Breast epithelium (tissue), 4 donors: ENCODE results near the gene GPR83. TPM values are rescaled to one million over a fixed set of nuclear protein-coding genes. Genes with fewer than 3 reads are reported as not detected.

Experiments used
- DNase-seq, 2 donors: peaks; one replicate each; pipeline ENCODE4 v3.0.0-alpha.2; 2019; ENCODE audit warnings: low spot score in 2 of 2
- H3K27ac ChIP-seq, 2 donors: fragments of 200-600 bp; sonication (generic) in 1 of 2; one replicate each; pipeline ENCODE4 v1.5.1; 2016 to 2019; ENCODE audit warnings: mild to moderate bottlenecking in 1 of 2
- H3K27me3 ChIP-seq, 2 donors: fragments of 200-600 bp; sonication (generic) in 1 of 2; one replicate each; pipeline versions ENCODE4 v1.5.1 to v1.6.0; 2017 to 2019; ENCODE audit warnings: control low read depth in 1 of 2, mild to moderate bottlenecking in 1 of 2
- H3K36me3 ChIP-seq: fragments of 200-600 bp; one replicate; pipeline ENCODE4 v1.5.1; 2019
- H3K4me1 ChIP-seq, 2 donors: fragments of 200-600 bp; sonication (generic); one replicate each; pipeline ENCODE4 v1.5.1; 2016 to 2019; ENCODE audit warnings: control low read depth in 1 of 2
- H3K4me3 ChIP-seq, 3 donors: fragments of 200-600 bp; sonication (generic); 1 replicate in 2 of 3; 2 replicates in 1 of 3; pipeline ENCODE4 v1.5.1; 2016 to 2019; ENCODE audit warnings: mild to moderate bottlenecking in 3 of 3, moderate library complexity in 2 of 3
- H3K9me3 ChIP-seq, 2 donors: fragments of 200-600 bp; sonication (generic) in 1 of 2; one replicate each; pipeline ENCODE4 v1.5.1; 2016 to 2019; ENCODE audit warnings: control low read depth in 1 of 2
- POLR2A ChIP-seq: fragments of 450-650 bp; IDR thresholded peaks from one replicate; pipeline ENCODE4 v1.6.1; 2016; ENCODE audit warnings: antibody characterized with exemption, mild to moderate bottlenecking, moderate library complexity
- POLR2AphosphoS5 ChIP-seq, 3 donors: sonication (generic); formaldehyde crosslinking; IDR thresholded peaks; one replicate each; pipeline ENCODE4 v1.6.1; 2017; ENCODE audit warnings: antibody characterized with exemption in 3 of 3
- intact Hi-C: fragments of 100-400 bp; cut with DNase I; formaldehyde crosslinking; loops from one replicate; pipeline ENCODE4 v1.15.1; 2023; ENCODE audit warnings: low total_unique reads
- total RNA-seq, 3 donors: library from RNA; depleted of rRNA; stranded (reverse); fragments of >200 nt; gene quantifications; one replicate each; pipeline ENCODE4 v1.1.0, GENCODE V29; 2016
- TF ChIP-seq, protein P1 (sequence below), 3 donors: fragments of 450-650 bp; IDR thresholded peaks; one replicate each; pipeline ENCODE4 v1.5.1; 2016 to 2017; ENCODE audit warnings: antibody characterized with exemption in 3 of 3, mild to moderate bottlenecking in 3 of 3, moderate library complexity in 3 of 3

GPR83 gene
- total RNA-seq, 3 donors from 2014 or later = 0.15 to 3.3 TPM; not detected in 1

DNA sequence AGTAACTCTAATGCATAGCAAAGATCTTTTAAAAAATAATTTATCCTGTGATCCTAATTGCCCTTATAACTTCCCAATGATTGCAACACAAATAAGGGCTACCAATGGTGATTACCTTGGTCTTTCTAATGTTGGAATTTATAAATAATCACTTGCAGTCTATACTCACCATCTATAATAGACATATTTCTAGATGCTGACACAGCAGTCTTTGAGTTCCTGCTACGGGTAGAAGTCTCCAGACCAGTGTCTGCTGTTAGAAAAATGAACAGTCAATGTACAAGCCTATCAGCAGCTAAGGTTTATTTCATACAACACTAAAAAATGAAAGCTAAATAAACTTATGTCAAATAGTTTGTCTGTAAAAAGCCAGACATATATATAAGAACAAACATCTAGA lies 44.4 kb upstream of the GPR83 start:
- no peaks in the 10 kb centered on the region for H3K36me3 ChIP-seq
- TF ChIP-seq, protein P1, sequence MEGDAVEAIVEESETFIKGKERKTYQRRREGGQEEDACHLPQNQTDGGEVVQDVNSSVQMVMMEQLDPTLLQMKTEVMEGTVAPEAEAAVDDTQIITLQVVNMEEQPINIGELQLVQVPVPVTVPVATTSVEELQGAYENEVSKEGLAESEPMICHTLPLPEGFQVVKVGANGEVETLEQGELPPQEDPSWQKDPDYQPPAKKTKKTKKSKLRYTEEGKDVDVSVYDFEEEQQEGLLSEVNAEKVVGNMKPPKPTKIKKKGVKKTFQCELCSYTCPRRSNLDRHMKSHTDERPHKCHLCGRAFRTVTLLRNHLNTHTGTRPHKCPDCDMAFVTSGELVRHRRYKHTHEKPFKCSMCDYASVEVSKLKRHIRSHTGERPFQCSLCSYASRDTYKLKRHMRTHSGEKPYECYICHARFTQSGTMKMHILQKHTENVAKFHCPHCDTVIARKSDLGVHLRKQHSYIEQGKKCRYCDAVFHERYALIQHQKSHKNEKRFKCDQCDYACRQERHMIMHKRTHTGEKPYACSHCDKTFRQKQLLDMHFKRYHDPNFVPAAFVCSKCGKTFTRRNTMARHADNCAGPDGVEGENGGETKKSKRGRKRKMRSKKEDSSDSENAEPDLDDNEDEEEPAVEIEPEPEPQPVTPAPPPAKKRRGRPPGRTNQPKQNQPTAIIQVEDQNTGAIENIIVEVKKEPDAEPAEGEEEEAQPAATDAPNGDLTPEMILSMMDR (IDR thresholded peaks at IDR 0.05) = no peak
- TF ChIP-seq POLR2AphosphoS5 (IDR thresholded peaks at IDR 0.05) (no peak), POLR2A (no peak)
- no peaks in the 10 kb centered on the region for H3K4me1 ChIP-seq
- no peaks in the 10 kb centered on the region for H3K27me3 ChIP-seq
- intact Hi-C loops = no loop called here
- no peak overlapping the region for H3K4me3 ChIP-seq
- no peaks in the 10 kb centered on the region for H3K9me3 ChIP-seq
- H3K27ac ChIP-seq = no peak overlapping the region
- DNase-seq = no peak

DNA sequence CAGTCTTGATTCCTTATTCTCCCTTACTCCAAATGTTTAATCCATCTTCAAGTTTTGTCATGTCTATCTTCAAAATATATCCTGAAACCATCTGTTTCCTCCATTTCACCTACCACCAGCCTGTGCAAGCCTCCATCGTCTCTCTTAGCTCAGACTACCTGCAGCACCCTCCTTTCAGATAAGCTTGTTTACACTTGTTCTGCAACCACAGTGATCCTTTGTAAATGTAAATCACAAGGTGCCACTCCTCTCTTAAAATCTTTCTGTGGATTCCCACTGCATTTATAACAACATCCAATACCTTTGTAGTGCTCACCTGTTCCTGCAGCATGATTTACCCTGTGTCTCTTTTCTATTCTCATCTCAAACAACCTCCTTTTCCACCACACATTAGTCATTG lies 31.8 kb upstream of the GPR83 start:
- Histone ChIP-seq H3K4me1 (no peaks in the 10 kb centered on the region), H3K4me3 (no peak overlapping the region), H3K36me3 (peaks cover 17% of the 10 kb centered on the region), H3K27ac (no peak overlapping the region), H3K9me3 (peaks cover 0 to 9% of the 10 kb centered on the region in 2 donors), H3K27me3 (no peaks in the 10 kb centered on the region)
- no peak for DNase-seq
- TF ChIP-seq POLR2AphosphoS5 (IDR thresholded peaks at IDR 0.05) (no peak), POLR2A (no peak)
- TF ChIP-seq, protein P1 (IDR thresholded peaks at IDR 0.05) = no peak
- intact Hi-C loops = no loop called here

DNA sequence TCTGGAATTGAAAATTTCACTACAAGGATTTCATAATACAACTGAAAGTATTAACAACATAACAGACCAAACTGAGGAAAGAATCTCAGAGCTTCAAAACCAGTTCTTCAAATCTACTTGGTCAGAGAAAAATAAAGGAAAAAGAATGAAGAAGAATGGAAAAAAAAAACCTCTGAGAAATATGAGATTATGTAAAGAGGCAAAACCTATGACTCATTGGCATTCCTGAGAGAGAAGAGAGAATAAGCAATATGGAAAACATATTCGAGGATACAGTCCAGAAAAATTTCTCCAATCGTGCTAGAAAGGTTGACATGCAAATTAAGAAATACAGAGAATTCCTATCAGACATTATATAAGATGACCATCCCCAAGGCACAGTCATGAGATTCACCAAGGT lies 23.4 kb upstream of the GPR83 start:
- peaks cover 13% of the 10 kb centered on the region for H3K36me3 ChIP-seq
- no peak for DNase-seq
- TF ChIP-seq POLR2A = no peak
- TF ChIP-seq, protein P1 (IDR thresholded peaks at IDR 0.05) = no peak
- no peak for TF ChIP-seq POLR2AphosphoS5 (IDR thresholded peaks at IDR 0.05)

DNA sequence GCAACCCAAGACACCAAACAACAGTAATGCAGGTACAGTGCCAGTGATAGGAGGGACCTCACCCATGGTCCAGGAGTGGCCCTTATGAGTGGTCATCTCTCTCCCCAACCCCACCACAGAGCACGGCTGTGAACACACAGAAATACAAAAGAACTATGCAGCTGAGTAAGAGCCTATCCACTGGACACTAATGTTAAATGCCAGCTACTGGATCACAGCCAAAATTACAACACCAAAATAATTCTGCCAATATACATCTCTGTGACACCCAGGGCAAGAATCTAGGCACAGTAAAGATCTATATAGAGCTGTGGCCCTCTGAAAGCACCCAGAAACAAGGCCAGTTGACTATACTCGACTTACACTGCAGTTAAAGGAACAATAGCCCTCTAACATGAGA lies 22.8 kb upstream of the GPR83 start:
- intact Hi-C loops = no loop called here

More for the DNA sequence above, 23.4 kb upstream of the GPR83 start:
- intact Hi-C loops = no loop called here
- Histone ChIP-seq H3K27me3 (no peaks in the 10 kb centered on the region), H3K27ac (no peak overlapping the region), H3K4me1 (no peaks in the 10 kb centered on the region), H3K9me3 (peaks cover 0 to 9% of the 10 kb centered on the region in 2 donors), H3K4me3 (no peak overlapping the region)

DNA sequence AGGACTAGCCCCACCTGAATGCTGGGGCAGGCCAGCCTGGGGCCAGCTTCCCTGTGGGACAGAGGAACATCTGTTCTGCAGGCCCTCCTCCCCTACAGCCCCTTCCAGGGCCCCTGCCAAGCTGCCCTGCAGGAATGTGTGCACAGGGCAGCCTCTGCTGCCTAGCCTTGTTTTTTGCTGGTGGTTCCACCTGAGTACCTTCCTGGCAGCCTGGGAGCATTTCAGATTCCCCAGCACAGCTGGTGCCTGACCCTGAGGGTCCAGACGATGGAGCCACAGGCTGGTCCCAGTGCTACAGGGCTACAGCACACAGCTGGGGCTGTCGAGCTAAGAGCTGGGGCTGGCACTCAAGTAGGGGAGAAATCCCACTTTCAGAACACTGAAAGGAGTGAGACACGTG lies 22.3 kb upstream of the GPR83 start:
- intact Hi-C loops = no loop called here
- Histone ChIP-seq H3K27me3 (no peaks in the 10 kb centered on the region), H3K36me3 (peaks cover 5% of the 10 kb centered on the region), H3K9me3 (no peaks in the 10 kb centered on the region), H3K4me1 (no peaks in the 10 kb centered on the region), H3K27ac (no peak overlapping the region), H3K4me3 (no peak overlapping the region)
- TF ChIP-seq POLR2A = no peak
- no peak for TF ChIP-seq POLR2AphosphoS5 (IDR thresholded peaks at IDR 0.05)
- no peak for DNase-seq

More for the DNA sequence above, 22.8 kb upstream of the GPR83 start:
- H3K27ac ChIP-seq = no peak overlapping the region
- no peak for DNase-seq
- no peaks in the 10 kb centered on the region for H3K4me1 ChIP-seq
- H3K9me3 ChIP-seq = peaks cover 0 to 4% of the 10 kb centered on the region in 2 donors
- H3K36me3 ChIP-seq = peaks cover 7% of the 10 kb centered on the region
- no peaks in the 10 kb centered on the region for H3K27me3 ChIP-seq
- TF ChIP-seq, protein P1 (IDR thresholded peaks at IDR 0.05) = no peak
- no peak for TF ChIP-seq POLR2A
- TF ChIP-seq POLR2AphosphoS5 (IDR thresholded peaks at IDR 0.05) = no peak
- H3K4me3 ChIP-seq = no peak overlapping the region
